Endodermal cell (in vitro differentiated cells): ENCODE measurements around the gene HOXD4. TPM values are rescaled to one million over a fixed set of nuclear protein-coding genes. Genes with fewer than 3 reads are reported as not detected.

ENCODE experiments used
- DNase-seq: peaks from one replicate; pipeline ENCODE4 v3.0.0-alpha.2; 2017
- H3K27ac ChIP-seq: 2 replicates; pipeline ENCODE4 v1.5.1; 2013; ENCODE audit warnings: mild to moderate bottlenecking, low read depth, low read length, moderate library complexity
- H3K27me3 ChIP-seq: 2 replicates; pipeline ENCODE4 v1.6.1; 2013; ENCODE audit warnings: mild to moderate bottlenecking, low read length, moderate library complexity; ENCODE audit not compliant: insufficient read depth, control insufficient read depth, poor library complexity, severe bottlenecking
- H3K36me3 ChIP-seq: 2 replicates; pipeline ENCODE4 v1.7.0; 2013; ENCODE audit warnings: mild to moderate bottlenecking, low read length, moderate library complexity; ENCODE audit not compliant: control insufficient read depth, insufficient read depth
- H3K4me1 ChIP-seq: one replicate; pipeline ENCODE4 v1.7.0; 2013; ENCODE audit warnings: low read length; ENCODE audit not compliant: control insufficient read depth, insufficient read depth
- H3K4me3 ChIP-seq: 2 replicates; pipeline ENCODE4 v1.5.1; 2013; ENCODE audit warnings: mild to moderate bottlenecking, low read length, moderate library complexity
- H3K9ac ChIP-seq: 2 replicates; pipeline ENCODE4 v1.6.1; 2013; ENCODE audit warnings: mild to moderate bottlenecking, low read length, moderate library complexity; ENCODE audit not compliant: poor library complexity, severe bottlenecking; ENCODE audit errors: extremely low read depth
- H3K9me3 ChIP-seq: 2 replicates; pipeline ENCODE4 v1.6.1; 2013; ENCODE audit warnings: mild to moderate bottlenecking, low read length, moderate library complexity; ENCODE audit not compliant: control insufficient read depth
- H3K27ac Mint-ChIP-seq: 2 replicates; pipeline ENCODE4 v1.8.0; 2020; ENCODE audit warnings: mixed read lengths
- H3K27me3 Mint-ChIP-seq: 2 replicates; pipeline ENCODE4 v1.8.0; 2021; ENCODE audit warnings: mild to moderate bottlenecking, mixed read lengths; ENCODE audit not compliant: insufficient read depth
- H3K36me3 Mint-ChIP-seq: 2 replicates; pipeline ENCODE4 v1.8.0; 2020; ENCODE audit warnings: low read depth, mixed read lengths
- H3K4me1 Mint-ChIP-seq: 2 replicates; pipeline ENCODE4 v1.8.0; 2020; ENCODE audit warnings: mixed read lengths
- H3K4me3 Mint-ChIP-seq: 2 replicates; pipeline ENCODE4 v1.8.0; 2020; ENCODE audit warnings: mild to moderate bottlenecking, moderate library complexity, mixed read lengths
- H3K9me3 Mint-ChIP-seq: 2 replicates; pipeline ENCODE4 v1.8.0; 2020; ENCODE audit warnings: mild to moderate bottlenecking, mixed read lengths
- CTCF ChIP-seq: fragments of 200-600 bp; sonication (generic); conservative IDR thresholded peaks from 2 replicates; pipeline ENCODE4 v1.5.0; 2021; ENCODE audit warnings: antibody characterized with exemption, mild to moderate bottlenecking
- WGBS, 2 experiments: methylation state at CpG; one replicate each; pipeline versions ENCODE4 v1.1.5 to v1.1.7; 2013; ENCODE audit warnings: missing lambda C conversion rate in 2 of 2, mixed read lengths in 1 of 2; ENCODE audit not compliant: insufficient coverage in 1 of 2, insufficient read length in 1 of 2; 5-methylcytosine and 5-hydroxymethylcytosine counted together
- total RNA-seq, 2 donors: library from RNA; stranded (reverse); fragmentation: NEBNext Ultra II Directional in 1 of 2; extraction: Animal tissue kit (Norgen Biotek cat#: 25700) in 1 of 2; gene quantifications; 2 replicates in 1 of 2; 3 replicates in 1 of 2; pipeline ENCODE4 v1.2.1, GENCODE V29; 2021

Gene HOXD4
- total RNA-seq, 2 donors from 2014 or later: not detected

GRCh38 chr2:176189681-176190641 lies 38.6 kb downstream of the HOXD4 start:
- Mint-ChIP-seq H3K9me3 (no peaks in the 10 kb centered on the region), H3K36me3 (no peaks in the 10 kb centered on the region), H3K27ac (no peak overlapping the region), H3K27me3 (peaks cover 87% of the 10 kb centered on the region), H3K4me3 (peak overlapping the region; percentile 48), H3K4me1 (peaks cover 37% of the 10 kb centered on the region)
- WGBS, 2 experiments: 12 to 17% methylated on average over 13 to 28 of the region's 28 CpGs
- Histone ChIP-seq H3K36me3 (no peaks in the 10 kb centered on the region), H3K9me3 (no peaks in the 10 kb centered on the region), H3K27ac (no peak overlapping the region), H3K27me3 (peaks cover 99% of the 10 kb centered on the region), H3K4me3 (peak overlapping the region; percentile 58), H3K9ac (no peak overlapping the region), H3K4me1 (peaks cover 10% of the 10 kb centered on the region)
- no peak for TF ChIP-seq CTCF
- DNase-seq: peak; percentile 71

GRCh38 chr2:176192351-176192750 lies 41.0 kb downstream of the HOXD4 start:
- Histone ChIP-seq H3K4me3 (peak overlapping the region; percentile 8), H3K27me3 (peaks cover 76% of the 10 kb centered on the region), H3K9me3 (no peaks in the 10 kb centered on the region), H3K9ac (no peak overlapping the region), H3K36me3 (no peaks in the 10 kb centered on the region), H3K27ac (no peak overlapping the region), H3K4me1 (peaks cover 10% of the 10 kb centered on the region)
- H3K27me3 Mint-ChIP-seq: peaks cover 79% of the 10 kb centered on the region
- no peak overlapping the region for H3K27ac Mint-ChIP-seq
- H3K4me3 Mint-ChIP-seq: no peak overlapping the region
- H3K4me1 Mint-ChIP-seq: peaks cover 37% of the 10 kb centered on the region
- peaks cover 1% of the 10 kb centered on the region for H3K36me3 Mint-ChIP-seq
- no peak for TF ChIP-seq CTCF
- H3K9me3 Mint-ChIP-seq: peaks cover 2% of the 10 kb centered on the region
- 0% methylated on average over 1 of the region's 1 CpG; no CpG with 5 or more reads in 1 of the 2 experiments for WGBS, 2 experiments
- peak; percentile 63 for DNase-seq

GRCh38 chr2:176193048-176193447 lies 41.7 kb downstream of the HOXD4 start:
- no peak overlapping the region for H3K27ac ChIP-seq
- no peak overlapping the region for H3K27ac Mint-ChIP-seq
- no peak overlapping the region for H3K4me3 Mint-ChIP-seq
- no peaks in the 10 kb centered on the region for H3K9me3 ChIP-seq
- peaks cover 2% of the 10 kb centered on the region for H3K9me3 Mint-ChIP-seq
- no peaks in the 10 kb centered on the region for H3K36me3 ChIP-seq
- H3K4me1 ChIP-seq: peaks cover 10% of the 10 kb centered on the region
- H3K4me3 ChIP-seq: no peak overlapping the region
- WGBS, 2 experiments: 44% methylated on average over 1 of the region's 1 CpG; no CpG with 5 or more reads in 1 of the 2 experiments
- no peak overlapping the region for H3K9ac ChIP-seq
- no peak for TF ChIP-seq CTCF
- H3K27me3 ChIP-seq: peaks cover 76% of the 10 kb centered on the region
- peaks cover 1% of the 10 kb centered on the region for H3K36me3 Mint-ChIP-seq
- DNase-seq: no peak
- peaks cover 32% of the 10 kb centered on the region for H3K4me1 Mint-ChIP-seq
- peaks cover 79% of the 10 kb centered on the region for H3K27me3 Mint-ChIP-seq
